Measurements from ENCODE around the gene PIWIL4.

DNA sequence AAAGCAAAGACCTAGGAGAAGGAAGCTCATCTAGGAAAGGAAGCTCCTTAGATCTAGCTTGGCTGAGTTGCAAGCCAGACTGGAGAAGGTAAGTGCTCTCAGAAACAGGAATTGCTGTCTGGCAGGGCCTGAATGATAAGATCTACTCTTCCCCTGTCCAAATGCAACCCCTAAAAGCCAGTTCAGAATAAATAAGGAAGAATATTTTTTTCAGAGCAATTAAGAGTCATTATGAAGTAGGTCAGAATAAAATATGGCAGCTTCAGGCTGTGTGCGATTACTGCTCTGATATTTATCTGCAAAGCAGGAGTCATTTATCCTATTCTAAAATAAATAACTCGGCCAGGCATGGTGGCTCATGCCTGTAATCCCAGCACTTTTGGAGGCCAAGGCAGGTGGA is 82.1 kb downstream of the PIWIL4 start:
- TF ChIP-seq, protein P1, sequence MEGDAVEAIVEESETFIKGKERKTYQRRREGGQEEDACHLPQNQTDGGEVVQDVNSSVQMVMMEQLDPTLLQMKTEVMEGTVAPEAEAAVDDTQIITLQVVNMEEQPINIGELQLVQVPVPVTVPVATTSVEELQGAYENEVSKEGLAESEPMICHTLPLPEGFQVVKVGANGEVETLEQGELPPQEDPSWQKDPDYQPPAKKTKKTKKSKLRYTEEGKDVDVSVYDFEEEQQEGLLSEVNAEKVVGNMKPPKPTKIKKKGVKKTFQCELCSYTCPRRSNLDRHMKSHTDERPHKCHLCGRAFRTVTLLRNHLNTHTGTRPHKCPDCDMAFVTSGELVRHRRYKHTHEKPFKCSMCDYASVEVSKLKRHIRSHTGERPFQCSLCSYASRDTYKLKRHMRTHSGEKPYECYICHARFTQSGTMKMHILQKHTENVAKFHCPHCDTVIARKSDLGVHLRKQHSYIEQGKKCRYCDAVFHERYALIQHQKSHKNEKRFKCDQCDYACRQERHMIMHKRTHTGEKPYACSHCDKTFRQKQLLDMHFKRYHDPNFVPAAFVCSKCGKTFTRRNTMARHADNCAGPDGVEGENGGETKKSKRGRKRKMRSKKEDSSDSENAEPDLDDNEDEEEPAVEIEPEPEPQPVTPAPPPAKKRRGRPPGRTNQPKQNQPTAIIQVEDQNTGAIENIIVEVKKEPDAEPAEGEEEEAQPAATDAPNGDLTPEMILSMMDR (IDR thresholded peaks at IDR 0.05; ENCODE audit: insufficient read depth, low read depth, low read length), result no peak
- no peak for TF ChIP-seq EZH2 (IDR thresholded peaks at IDR 0.05; ENCODE audit: insufficient read depth, low read length)
